Nephron progenitor cell (in vitro differentiated cells): ENCODE data around the gene HIRIP3.

Experiments
- DNase-seq: peaks from one replicate; pipeline ENCODE4 v3.0.0; 2021
- H3K27ac Mint-ChIP-seq: 2 replicates; pipeline ENCODE4 v1.8.0; 2021; ENCODE audit warnings: mild to moderate bottlenecking, moderate library complexity, mixed read lengths
- H3K27me3 Mint-ChIP-seq: 2 replicates; pipeline ENCODE4 v1.8.0; 2021; ENCODE audit warnings: mild to moderate bottlenecking, low read depth, mixed read lengths; ENCODE audit not compliant: poor library complexity
- H3K36me3 Mint-ChIP-seq: 2 replicates; pipeline ENCODE4 v1.8.0; 2021; ENCODE audit warnings: low read depth, mixed read lengths
- H3K4me1 Mint-ChIP-seq: 2 replicates; pipeline ENCODE4 v1.8.0; 2021; ENCODE audit warnings: mixed read lengths
- H3K4me3 Mint-ChIP-seq: 2 replicates; pipeline ENCODE4 v1.8.0; 2021; ENCODE audit warnings: mild to moderate bottlenecking, moderate library complexity, mixed read lengths
- H3K9me3 Mint-ChIP-seq: 2 replicates; pipeline ENCODE4 v1.8.0; 2021; ENCODE audit warnings: mild to moderate bottlenecking, moderate library complexity, mixed read lengths
- TF ChIP-seq, protein P1 (sequence below): fragments of 200-600 bp; sonication (generic); IDR thresholded peaks from 2 replicates; pipeline ENCODE4 v1.5.0; 2021; ENCODE audit warnings: antibody characterized with exemption

HIRIP3 gene

GRCh38 chr16:30010844-30011713 is 15.7 kb upstream of the HIRIP3 start, which contains the start of gene DOC2A:
TSS of gene DOC2A (minus strand) at chr16:30011027. CDS start at chr16:30010222, 805 bp downstream.
- Mint-ChIP-seq H3K27me3 (peaks cover 60% of the 10 kb centered on the region), H3K4me3 (peak within 1 kb of the TSS; percentile 80), H3K27ac (no peak within 1 kb of the TSS), H3K9me3 (no peaks in the 10 kb centered on the region), H3K36me3 (no peaks in the 10 kb centered on the region), H3K4me1 (peaks cover 13% of the 10 kb centered on the region)
- peak; percentile 72 for DNase-seq
- TF ChIP-seq, protein P1, sequence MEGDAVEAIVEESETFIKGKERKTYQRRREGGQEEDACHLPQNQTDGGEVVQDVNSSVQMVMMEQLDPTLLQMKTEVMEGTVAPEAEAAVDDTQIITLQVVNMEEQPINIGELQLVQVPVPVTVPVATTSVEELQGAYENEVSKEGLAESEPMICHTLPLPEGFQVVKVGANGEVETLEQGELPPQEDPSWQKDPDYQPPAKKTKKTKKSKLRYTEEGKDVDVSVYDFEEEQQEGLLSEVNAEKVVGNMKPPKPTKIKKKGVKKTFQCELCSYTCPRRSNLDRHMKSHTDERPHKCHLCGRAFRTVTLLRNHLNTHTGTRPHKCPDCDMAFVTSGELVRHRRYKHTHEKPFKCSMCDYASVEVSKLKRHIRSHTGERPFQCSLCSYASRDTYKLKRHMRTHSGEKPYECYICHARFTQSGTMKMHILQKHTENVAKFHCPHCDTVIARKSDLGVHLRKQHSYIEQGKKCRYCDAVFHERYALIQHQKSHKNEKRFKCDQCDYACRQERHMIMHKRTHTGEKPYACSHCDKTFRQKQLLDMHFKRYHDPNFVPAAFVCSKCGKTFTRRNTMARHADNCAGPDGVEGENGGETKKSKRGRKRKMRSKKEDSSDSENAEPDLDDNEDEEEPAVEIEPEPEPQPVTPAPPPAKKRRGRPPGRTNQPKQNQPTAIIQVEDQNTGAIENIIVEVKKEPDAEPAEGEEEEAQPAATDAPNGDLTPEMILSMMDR, result no peak

GRCh38 chr16:30009990-30010843 is 14.8 kb upstream of the HIRIP3 start:
- no peaks in the 10 kb centered on the region for H3K9me3 Mint-ChIP-seq
- peaks cover 13% of the 10 kb centered on the region for H3K4me1 Mint-ChIP-seq
- TF ChIP-seq, protein P1, result no peak
- no peak overlapping the region for H3K27ac Mint-ChIP-seq
- peaks cover 55% of the 10 kb centered on the region for H3K27me3 Mint-ChIP-seq
- no peaks in the 10 kb centered on the region for H3K36me3 Mint-ChIP-seq
- H3K4me3 Mint-ChIP-seq, result peak overlapping the region; percentile 75
- no peak for DNase-seq

GRCh38 chr16:30009085-30009862 is 13.9 kb upstream of the HIRIP3 start:
- DNase-seq, result no peak
- no peaks in the 10 kb centered on the region for H3K9me3 Mint-ChIP-seq
- H3K36me3 Mint-ChIP-seq, result no peaks in the 10 kb centered on the region
- peak overlapping the region; percentile 61 for H3K4me3 Mint-ChIP-seq
- H3K4me1 Mint-ChIP-seq, result peaks cover 13% of the 10 kb centered on the region
- TF ChIP-seq, protein P1, result no peak
- peaks cover 49% of the 10 kb centered on the region for H3K27me3 Mint-ChIP-seq
- no peak overlapping the region for H3K27ac Mint-ChIP-seq

DNA sequence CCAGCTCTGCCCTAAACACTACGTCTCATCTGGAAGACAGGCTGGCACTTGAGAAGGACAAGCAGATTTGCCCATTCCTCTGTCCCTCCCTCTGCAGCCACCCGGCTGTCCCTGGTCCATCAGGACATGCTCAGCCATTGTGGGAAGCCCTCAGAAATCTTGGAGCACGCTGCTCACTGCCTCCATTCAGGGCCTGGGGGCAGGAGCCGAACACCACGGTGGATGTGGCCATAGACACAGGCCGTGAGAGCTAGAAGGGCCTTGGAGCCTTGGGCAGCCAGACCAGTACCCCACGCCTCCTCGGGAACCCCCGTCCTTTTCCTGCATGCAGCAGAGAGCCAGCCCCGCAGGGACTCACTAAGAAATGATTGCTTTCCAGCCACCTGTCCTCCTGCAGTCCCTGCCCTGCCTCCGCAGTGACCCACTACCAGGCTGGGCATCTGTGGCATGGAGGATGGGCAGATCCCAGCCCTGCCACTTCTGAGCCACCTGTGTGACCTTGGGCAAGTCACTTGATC is 12.0 kb upstream of the HIRIP3 start:
- Mint-ChIP-seq H3K27ac (no peak overlapping the region), H3K36me3 (no peaks in the 10 kb centered on the region), H3K27me3 (peaks cover 38% of the 10 kb centered on the region), H3K9me3 (no peaks in the 10 kb centered on the region), H3K4me1 (peaks cover 13% of the 10 kb centered on the region), H3K4me3 (no peak overlapping the region)
- no peak for DNase-seq
- TF ChIP-seq, protein P1, result no peak

GRCh38 chr16:30006659-30007377 is 11.4 kb upstream of the HIRIP3 start:
- Mint-ChIP-seq H3K4me1 (peaks cover 8% of the 10 kb centered on the region), H3K27me3 (peaks cover 32% of the 10 kb centered on the region), H3K9me3 (no peaks in the 10 kb centered on the region), H3K27ac (no peak overlapping the region), H3K36me3 (no peaks in the 10 kb centered on the region), H3K4me3 (no peak overlapping the region)
- DNase-seq, result no peak
- TF ChIP-seq, protein P1, result no peak
